HG02981 (cell line): Measurements from ENCODE around the gene LBR.

Experiments used
- ATAC-seq: cut with Tn5 transposase; IDR thresholded peaks from one replicate; pipeline ENCODE4 v1.9.1; 2021; ENCODE audit warnings: mild to moderate bottlenecking, moderate library complexity; ENCODE audit not compliant: unreplicated experiment

LBR gene

DNA sequence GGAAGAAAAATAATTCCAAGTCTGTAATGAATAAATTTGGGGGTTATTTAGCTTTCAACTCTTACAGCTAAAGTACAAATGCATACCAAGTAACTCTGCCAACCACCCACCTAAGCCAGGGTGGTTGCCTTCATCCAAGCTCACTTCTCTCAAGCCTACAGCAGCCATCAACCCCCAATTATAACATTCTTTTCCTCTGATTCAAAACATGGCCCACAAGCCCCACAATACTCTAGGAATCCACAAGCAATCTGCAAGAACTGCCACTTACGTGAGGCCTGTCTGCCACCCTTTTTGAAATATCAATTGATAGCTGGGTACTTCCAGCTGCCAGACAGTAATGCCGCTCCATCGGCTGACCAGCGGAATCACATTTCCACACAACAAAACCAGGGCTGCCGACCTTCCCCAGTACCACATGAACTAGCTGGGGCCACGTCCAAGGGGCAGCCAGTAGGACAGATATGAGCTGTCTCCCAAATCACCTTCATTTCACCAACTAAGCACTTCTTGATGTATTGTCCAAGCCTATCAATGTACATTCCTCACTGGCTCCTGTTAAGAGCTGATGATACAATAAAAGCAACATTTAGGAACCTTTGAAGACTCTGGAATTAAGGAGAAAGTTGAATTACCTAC lies 3.2 kb downstream of the LBR start:
- ATAC-seq: no peak

DNA sequence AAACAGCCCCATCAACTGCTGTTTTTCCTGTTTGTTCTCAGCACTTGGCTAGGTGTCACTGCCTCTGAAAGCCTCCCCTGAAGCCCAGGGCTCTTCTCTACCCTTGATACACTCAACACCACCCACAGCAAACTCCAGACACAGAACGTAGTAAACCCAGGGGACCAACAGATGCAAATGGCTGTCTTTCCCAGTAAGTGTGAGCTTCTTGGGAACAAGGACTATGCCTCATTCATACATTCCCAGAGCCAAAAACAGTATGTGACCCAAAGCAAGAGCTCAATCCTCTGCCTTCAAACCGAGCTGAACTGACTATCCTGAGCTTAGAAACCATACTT lies 4.4 kb downstream of the LBR start:
- no peak for ATAC-seq

DNA sequence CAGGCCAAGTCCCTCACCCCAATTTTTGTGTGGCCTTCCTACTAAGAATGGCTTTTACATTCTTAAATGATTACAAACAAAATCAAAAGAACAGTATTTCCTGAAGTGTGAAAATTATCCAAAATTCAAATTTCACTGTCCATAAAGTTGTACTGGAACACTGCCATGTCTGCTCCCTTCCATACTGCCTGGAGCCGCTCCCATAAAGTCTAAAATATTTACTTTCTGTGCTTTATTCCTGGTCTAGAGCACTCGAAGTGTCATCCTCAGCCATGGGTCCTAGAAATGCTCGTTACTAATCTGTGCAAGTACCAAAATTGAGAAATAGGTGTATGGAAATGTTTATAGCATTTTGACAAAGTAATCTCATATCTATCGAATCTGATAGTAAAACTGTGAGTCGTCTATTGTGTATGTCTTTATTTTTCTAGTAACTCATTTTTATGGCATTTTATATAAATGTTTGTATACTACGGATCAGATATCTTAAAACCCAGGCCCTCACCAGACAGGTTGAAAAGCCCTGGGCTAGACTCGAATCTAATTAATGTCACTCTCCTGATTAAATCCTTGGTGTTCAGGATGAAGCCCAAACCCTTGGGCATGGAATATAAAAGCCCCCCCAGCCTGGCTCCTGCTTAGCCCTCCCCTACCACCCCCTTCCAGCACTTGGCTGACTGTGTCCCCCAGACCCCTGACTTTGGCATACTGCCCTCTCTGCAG lies 4.9 kb downstream of the LBR start:
- no peak for ATAC-seq

DNA sequence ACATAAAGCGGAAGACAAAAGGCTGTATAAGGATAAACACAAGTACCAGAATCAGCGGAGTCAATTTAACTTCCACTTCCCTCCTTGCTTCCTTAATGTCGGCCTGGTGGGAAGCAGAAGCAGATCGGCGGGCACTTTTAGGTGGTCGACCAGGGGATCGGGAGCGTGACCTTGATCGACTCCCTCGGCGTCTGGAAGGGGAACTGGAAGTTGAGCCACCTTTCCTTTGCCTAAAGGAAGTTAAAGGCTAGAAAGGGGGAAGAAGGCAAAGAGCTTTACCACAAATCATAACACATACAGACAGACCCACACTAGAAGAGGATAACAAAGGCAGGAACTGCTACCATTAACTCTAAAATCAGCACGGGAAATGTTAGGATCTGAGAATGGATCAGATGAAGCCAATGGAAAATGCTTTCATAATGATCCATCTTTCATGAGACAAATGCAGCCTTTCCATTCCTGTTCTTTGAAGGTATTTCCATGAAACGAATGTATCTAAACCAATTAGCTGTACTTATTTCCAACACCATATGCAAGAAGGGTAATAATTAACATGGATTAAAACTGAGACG lies 5.7 kb downstream of the LBR start:
- ATAC-seq: no peak

DNA sequence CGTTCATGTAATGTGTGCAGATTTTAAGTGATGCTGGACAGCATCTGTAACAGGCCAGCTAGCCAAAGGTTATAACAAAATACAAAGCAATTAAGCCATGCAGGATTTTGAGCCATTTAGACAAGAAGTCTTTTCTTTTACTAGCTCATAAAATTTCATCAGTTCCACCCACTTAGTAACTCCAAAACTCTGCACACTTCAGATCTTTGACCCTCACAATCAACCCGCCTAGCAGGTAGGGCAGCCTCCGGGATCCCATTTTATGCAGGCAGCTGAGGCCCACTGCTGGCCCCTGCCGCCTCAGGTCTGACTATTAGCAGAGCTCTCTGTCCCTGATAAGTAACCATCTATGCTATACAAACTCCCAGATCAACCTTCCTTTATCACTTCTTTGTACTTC lies 9.2 kb downstream of the LBR start:
- no peak for ATAC-seq

DNA sequence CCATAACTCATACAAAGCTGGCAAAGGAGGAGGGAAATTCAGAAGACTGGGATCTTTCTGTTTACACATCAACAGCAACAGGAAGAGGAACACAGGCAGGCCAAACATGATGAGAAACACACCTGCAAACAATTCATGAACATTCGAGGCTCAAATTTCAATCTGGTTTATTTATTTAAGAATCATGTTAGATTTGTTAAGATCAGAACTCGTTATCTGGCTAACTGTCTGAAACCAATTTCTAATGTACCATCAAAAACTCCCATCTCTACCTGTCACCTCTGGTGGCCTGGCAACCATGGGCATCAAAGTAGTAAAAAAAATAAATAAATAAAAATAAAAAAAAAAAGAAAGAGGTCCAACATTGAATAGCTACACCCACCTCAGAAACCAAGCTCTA lies 9.8 kb downstream of the LBR start:
- ATAC-seq: no peak

DNA sequence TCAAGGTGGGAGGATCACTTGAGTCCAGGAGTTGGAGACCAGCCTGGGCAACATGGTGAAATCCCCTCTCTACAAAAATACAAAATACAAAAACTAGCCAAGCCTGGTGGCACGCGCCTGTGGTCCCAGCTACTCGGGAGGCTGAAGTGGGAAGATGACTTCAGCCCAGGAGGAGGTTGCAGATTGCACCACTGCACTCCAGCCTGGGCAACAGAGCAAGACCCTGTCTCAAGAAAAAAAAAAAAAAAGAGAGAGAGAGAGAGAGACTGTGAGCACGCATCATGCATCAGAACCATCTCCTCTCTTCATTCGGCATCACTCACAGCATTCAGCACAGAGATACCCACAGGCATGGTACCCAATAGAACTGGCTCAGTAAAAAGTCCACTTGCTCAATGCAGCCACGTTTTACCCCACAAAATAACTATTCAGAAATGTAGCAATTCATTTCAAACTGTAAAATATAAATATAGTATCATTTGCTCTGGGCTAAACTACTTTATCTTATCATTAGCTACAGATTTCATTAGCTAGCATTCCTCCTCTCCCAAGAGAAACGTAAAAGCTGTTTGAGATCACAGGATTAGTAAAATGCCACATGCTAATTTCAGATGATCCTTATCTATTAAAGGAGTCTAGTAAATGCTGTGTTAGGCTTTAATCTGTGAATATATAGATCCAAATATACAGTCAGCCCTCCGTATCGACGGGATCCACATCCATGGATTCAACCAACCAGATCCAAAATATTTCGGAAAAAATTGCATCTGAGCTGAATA lies 11.7 kb downstream of the LBR start:
- ATAC-seq: no peak

DNA sequence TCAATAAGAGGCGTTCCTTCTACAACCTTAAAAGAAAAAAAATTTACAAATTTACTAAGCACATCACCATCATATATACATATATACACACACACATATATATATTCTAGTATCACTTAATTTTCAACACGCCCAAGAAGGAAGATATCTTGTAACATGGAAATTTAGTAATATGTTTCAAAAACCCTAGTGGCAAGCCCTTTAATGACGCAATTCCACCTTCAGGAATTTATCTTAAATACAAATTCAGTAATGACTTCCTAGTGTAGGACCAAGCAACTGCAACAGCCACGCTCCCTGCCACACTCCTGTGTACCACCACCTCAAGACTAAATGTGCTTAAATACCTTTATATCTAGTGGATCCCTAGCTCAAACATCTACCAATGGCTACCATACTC lies 12.5 kb downstream of the LBR start:
- no peak for ATAC-seq

DNA sequence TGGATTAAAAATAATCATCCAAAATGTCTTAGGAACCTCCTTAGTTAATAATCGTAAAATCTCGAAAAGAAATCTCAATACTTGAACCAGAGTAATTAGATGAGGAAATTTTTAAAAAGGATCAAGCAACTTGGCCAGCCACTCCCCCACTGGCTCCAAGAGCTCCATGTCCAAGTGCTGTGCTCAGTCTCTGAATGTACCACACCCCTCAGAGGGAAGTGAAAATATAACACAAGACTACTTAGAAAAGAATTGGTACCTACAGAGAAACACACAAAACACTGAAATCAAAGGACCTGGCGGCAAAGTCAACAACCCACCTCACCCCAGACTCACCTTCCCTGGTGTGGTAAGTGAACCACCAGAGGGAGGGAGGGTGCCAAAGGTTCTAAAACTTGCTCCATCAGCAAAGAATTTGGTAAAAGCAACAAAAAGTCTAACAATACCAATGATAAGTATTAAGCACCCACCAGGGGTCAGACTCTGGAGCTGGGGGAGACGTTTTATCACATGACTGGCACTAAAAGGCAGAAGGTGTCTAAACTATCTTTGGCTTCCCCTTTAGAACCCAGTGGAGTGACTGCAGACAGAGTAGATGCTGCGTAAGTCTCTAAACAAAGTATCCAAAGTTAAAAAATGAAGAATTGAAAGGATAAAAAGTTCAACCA lies 14.0 kb downstream of the LBR start:
- ATAC-seq: peak; percentile 51

DNA sequence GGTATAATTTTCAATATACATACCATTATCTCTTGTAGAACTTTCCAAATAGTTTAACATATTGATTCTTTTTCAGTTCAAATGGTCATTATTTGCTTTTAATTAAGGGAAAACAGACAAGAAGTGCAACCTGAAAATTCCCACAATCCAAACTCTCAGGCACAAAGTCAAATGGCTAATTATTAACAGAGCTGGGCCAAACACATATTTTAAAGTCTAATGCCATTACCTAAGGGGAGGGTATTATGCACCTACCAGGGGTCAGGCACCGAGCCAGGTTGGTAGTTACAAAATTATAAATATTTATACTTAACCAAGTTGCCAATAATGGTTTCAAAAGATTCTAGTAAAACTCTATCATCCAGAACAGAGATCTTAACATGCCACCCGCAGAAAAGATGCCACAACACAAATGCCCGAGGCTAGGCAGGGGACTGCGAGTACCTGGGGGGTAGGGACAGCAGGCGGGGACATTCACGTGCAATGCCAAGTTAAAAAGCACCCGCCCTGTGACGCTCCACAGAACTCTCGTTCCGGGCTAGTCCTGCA lies 15.0 kb downstream of the LBR start:
- no peak for ATAC-seq

DNA sequence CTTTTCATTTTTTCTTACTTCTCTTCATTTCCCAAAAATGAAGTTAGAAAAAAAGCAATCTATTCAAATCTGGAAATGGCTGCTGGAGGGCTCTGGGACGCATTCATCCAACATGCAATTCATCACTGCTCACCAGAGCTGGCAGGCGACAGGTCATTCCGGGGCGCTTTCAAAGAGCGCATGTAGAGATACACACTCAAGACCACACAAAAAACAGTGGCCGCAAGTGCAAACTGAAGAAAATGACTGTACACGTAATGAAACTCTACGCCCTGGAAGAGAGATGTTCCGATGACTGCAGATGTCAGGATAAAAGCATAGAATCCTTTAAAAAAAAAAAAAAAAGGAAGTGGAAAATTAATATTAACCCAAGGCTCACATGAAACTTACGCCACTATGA lies 15.5 kb downstream of the LBR start:
- ATAC-seq: no peak

DNA sequence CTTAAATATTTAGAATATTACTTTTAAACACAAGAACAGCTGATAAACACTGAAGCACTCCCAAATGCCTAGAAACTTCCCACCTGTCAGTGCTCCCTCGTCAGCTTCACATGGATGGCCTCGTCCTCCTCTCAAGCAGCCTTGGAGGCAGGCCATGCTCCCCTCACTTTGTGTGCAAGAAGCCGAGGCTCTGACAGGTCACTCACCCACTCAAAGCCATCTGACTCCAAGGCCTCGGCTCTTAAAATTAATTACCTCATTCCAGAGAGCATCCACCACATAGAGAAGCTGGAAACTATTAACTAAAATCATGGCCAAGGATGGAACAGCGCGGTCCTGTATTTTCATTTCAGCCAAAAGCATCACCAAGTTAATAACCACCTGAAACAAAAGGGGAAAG lies 17.8 kb downstream of the LBR start:
- ATAC-seq: no peak

DNA sequence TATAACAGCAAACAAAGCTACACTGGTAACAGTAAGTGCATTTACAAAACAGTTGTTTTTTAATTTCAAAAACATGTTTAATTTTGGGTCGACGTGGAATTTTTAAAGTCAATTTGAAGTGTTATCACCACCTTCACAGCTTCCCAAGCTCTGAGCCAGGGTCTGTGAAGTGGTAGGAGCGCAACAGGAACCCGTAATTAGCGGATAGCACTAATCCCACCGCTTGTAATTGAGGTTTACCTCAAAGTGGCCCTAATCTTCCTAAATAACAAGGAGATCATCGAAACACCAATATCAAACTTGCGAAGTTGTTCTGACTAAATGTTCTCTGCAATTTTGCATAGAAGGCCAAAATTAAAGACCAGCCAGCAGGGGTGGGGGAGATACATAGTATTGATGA lies 18.8 kb downstream of the LBR start:
- no peak for ATAC-seq

DNA sequence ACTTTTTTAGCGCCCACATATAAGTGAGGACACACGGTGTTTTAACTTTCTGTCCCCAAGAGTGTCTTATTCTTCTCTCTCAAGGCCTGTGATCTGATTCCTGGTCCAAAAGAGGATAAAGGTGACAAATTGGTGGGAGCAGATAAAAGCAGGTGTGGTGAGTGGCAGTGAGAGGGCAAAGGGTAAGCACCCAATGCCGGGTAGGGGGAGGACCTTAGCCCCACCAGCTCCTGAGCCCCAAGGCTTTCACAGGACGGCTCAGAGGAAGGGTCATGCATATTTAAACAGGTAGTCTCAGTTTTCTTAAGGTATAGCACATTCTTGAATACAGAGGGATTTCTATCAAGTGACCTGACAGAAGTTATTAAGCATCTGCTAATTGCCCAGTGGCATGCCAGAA lies 19.6 kb downstream of the LBR start:
- no peak for ATAC-seq

DNA sequence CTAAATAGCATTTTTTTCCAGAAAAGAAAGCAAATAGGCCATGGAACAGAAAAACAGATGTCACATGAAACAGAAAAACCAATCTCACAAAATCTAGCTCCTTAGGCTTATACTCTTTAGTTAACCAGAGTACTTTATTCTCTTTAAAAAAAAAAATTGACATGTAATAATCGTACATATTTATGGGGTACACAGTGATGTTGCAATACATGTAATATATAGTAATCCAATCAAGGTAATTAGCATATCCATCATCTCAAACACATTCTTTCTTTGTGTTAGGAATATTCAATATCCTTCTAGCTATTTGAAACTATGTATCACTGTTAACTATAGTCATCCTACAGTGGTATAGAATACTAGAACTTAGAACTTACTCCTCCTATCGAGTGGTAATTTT lies 20.1 kb downstream of the LBR start:
- ATAC-seq: no peak

DNA sequence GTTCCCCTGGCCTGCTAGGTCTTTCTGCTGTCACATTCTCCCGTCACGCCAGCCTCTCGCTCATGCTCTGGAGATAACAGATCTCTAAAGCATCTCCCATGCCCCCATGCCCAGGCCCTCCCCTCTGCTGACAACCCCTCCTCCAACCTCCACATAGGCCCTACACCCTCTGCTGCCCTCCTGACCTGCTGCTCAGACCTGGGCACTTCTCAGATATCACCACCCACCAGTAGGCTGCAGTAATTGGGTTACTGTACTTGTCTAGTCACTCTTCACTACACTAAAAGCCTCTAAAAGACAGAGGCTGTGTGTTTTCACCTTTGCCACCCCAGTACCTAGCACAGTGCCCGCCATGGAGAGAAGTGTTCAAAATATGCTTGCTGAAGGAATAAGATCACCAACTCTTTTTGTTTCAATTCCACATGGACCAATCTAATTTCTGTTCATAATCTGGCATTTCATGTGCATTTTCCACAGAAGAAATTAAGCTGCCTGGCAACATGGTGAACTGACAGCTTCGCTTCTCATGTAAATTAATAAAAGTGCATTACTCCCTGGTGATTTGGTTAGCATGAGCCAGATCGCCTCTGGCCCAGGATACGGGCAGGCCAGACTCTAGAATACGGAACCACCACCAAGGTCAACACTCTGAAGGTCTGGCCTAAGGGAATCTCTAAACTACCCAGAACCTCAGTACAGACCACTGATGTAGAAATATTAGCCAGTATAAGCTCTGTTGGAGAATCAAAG lies 20.7 kb downstream of the LBR start:
- ATAC-seq: no peak

DNA sequence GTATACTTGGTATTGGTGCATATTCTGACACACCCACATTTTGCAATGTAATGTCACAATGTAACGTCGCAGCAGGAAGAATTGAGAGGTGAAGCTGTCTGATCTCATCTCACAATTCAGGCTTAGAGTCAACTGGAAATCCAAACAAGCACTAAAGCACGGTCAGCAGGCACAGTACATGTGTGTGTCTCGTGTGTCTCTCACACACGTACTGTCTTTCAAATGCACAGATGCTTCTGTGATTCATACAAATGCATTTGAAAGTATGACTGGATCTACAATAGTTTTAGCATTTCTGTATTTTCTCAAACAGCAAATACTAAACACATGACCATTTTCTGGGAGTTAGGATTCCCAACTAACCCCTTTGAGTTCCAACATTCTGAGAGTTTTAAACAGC lies 26.9 kb downstream of the LBR start:
- ATAC-seq: no peak

DNA sequence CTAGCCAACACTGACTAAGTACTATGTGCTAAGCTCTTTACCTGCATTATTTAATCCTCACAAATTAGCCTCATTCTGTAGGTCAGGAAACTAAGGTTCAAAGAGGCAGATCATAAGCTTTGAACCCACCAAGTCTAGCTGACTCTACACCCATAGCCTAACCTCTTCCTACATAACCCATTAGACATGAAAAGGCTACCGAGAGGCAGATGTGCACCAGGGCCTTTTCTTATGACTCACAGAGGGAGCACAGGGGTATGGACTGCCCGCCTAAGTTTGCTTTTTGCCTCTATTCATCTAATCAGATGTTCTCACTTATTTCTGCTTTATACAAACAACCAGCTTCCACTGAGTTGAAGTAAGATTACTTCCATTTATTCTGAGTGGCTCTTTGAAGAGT lies 31.5 kb downstream of the LBR start:
- ATAC-seq: no peak

DNA sequence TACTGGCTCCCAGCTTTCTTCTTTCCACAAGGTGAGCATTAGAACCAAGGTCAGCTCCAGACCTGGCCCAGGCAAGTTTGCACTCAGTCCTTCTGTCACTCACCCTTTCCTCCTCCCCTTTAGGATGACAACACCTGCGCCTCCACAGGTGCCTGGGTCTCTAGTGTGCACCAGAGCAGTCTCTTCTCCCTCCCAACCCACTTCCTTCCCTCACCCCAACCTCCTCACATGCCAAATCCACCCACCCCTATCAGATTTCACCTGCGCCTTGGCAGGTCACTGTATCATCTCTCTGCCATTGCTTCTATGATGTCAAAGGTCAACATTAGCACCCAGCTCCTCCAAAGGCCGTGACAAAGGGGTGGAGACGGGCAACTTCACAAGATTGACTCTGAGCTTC lies 38.0 kb downstream of the LBR start:
- ATAC-seq: no peak

DNA sequence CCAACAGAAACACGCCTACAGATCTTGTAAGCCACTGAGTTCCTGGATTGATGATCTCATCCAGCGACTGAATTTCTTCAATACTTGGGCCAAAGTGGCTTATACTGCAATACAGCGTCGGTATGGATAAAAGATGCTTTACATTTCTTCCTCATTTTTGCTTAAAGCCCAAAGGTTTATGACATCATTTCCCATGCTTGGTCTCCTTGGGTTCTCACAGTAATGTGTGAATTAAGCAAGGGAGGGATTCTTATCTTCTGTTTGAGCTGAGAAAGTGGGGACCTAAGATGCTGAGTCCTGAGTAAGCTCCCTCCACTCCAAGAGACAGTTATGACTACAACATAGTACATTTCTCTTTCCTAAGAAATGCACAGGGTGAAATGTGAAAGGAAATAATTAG lies 39.5 kb downstream of the LBR start:
- ATAC-seq: no peak
